LHCN-M2 (cell line): ENCODE data around the gene PDLIM4. TPM values are rescaled to one million over a fixed set of nuclear protein-coding genes. Genes with fewer than 3 reads are reported as not detected.

Experiments
- DNase-seq: peaks from one replicate; pipeline ENCODE4 v3.0.0-alpha.2; 2012; ENCODE audit warnings: low read depth
- total RNA-seq: library from RNA; depleted of rRNA; stranded (reverse); fragments of >200 nt; gene quantifications from 2 replicates; pipeline ENCODE4 v1.2.3, GENCODE V29; 2014

PDLIM4 gene
- total RNA-seq, 1 experiment from 2014 or later = 153 TPM

DNA sequence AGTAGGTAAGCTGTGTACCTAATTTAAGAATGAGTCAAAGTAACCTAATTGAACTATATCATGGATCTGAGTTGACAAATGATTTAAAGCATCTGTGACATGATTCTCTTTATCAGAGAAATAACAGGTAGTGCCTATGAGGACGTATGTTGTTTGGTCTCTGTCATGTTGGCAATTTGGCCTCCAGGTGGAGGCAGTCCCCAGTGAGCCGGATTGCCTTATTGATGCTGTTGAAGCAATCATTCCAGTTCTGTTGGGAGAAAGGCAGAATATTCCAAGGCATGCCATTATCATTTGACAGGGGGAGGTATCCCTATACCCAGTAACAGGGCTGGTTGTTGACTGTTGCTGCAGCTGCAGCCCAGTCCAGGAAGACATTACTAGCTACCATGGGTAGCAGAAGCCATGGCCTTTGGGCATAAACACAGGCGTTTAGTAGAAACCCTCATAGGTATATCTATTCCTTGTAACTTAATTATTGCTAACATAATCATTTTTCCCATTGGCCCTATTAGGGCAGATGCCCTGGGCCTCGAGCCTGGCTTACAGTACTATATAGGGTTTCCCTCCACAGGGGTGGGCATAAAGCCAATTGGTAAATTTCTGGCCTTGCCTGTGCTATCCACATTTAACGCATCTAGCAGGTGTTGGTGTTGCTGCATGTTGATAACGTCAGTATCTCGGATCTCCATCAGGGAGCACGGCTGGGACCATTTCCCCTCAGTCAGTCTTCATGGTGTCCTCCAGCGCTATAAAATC is 24.5 kb downstream of the PDLIM4 start:
- no peak for DNase-seq

DNA sequence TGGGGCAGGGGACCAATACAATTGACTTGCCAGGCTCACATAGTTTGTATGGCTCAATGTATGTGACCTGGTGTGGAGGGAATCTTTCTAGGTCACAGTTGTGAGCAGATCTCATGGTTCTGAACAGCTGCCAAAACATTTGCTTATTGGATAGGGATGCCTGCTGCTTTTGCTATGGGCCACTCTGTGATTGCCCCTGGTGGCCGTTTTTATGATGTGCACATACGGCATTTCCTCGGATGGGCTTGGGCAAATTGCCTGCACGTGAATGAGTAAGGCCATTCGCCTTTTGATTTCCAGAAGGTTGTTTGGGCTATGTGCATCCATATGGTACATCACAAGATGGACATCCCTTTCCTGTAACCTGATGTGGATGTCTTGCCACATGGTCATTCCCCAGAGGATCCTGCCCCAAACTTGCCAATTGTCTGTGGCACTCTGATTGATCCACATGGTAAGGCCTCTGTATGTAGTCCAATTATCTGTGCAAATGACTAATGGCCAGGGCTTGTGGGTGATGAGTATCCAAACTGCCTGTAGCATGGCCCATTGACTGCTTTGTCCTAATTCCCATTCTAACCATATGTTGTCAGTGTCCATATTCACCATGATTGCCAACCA is 26.0 kb downstream of the PDLIM4 start:
- DNase-seq = peak; percentile 86

- DNase-seq = no peak
Measured at GRCh38 chr5:132289097-132289496, 31.6 kb downstream of the PDLIM4 start.

DNA sequence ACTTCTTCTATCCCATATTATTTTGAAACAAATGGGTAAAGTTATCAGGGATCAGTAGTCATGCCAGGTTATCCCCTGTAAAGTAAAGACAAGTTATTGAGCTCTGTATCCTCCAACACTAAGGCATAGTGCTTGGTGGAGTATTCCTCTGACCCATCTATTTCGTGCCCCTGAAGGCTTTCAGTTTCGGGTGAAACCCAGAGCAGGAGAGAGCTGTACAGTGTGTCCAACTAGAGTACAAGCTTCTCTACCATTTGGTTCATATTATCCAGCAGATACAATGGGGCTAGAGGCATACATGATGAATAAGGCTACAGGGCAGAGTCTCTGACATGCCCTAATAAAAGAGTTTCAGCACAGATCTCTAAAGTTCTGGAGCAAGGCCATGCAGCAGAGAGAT is 33.5 kb downstream of the PDLIM4 start:
- DNase-seq = no peak

- DNase-seq = peak; percentile 87
Measured at GRCh38 chr5:132293066-132293991, 35.8 kb downstream of the PDLIM4 start.

- DNase-seq = peak; percentile 94
Measured at GRCh38 chr5:132293992-132294727, 36.7 kb downstream of the PDLIM4 start, which contains the start of gene SLC22A4. Gene SLC22A4 (plus strand): TSS chr5:132294394. CDS start chr5:132294617, 223 bp downstream.

- DNase-seq = peak; percentile 80
Measured at GRCh38 chr5:132294728-132295504, 37.4 kb downstream of the PDLIM4 start.

- no peak for DNase-seq
Measured at GRCh38 chr5:132295505-132296411, 38.3 kb downstream of the PDLIM4 start.

DNA sequence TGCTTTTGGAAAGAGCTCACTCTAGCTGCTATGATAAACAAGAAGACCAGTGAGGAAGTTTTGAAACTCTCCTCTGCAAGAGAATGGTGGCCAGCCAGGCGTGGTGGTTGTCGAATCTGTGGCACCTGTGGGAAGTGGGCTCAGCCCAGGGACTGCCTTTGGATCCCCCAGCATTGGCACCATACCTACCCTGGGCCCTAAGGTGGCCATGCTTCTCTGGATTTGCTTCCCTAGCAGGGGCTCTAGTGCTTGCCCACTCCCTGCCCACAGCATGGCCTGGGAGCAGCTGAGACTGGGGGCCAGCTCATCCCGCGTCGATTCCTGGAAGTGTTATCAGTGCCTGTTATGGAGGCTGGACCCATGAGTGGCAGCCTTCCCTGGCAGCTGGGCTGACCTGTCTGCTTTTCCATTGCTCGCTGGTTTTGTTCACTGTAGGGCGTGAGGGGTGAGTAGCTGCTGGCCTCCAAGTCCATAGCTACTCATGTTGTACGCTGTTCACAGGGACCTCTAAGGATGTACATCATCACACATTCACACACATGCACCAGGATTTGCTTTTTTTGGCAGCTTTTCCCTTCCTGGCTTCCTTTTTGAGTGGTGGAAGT is 39.0 kb downstream of the PDLIM4 start:
- DNase-seq = no peak

- DNase-seq = no peak
Measured at GRCh38 chr5:132297211-132297940, 39.9 kb downstream of the PDLIM4 start.

DNA sequence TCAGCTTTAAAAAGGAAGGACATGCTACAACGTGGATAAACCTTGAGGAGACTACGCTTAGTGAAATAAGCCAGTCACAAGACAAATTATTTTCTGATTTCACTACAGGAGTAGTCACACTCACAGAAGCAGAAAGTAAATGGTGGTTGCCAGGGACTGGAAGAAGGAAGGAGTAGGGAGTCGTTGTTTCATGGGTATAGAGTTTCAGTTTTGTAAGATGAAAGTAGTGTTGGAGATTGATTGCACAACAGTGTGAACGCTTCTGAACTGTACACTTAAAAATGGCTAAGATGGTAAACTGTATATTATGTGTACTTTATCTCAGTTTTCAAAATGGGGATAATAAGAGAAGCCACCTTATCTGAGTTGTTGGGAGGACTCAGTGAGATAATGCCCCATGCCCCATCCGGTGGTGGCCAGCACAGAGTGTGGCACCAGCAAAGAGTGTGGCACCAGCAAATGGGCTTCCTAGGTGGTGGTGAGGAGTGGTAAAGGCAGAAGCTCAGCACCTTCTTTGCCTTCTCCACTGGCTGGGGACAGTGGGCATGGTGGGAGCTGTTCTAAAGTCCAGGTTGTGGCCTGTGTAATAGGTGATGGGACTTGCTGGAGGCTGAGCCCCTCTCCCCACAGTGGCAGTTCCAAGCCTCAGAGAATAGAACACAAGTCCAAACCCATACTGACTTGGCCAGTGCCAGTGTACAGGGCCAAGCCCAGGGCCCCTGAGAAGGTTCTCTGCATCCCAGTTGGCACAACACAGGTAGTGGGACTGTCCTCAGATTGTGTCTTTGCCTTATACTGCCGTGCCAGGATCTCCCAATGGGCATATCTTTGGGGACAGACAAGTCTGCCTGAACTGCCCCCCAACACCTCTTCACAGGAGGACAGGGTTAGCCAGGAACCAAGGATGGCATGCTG is 41.1 kb downstream of the PDLIM4 start:
- DNase-seq = peak; percentile 32

DNA sequence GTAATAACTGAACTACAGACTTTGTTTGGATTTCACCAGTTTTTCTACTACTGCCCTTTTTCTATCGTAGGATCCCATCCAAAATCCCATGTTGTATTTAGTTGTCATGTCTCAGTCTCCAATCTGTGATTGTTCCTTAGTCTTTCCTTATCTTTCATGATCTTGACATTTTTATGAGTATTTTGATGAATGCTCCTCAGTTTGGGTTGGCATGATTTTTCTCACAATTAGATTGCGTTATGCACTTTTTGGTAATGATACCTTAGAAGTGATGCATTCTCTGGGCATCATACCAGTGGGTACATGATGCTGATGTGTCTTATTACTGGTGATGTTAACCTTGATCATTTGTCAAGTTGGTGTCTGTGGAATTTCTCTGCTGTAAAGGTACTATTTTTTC is 42.4 kb downstream of the PDLIM4 start:
- DNase-seq = no peak

GRCh38 chr5:132300577-132301343 is 43.3 kb downstream of the PDLIM4 start:
- no peak for DNase-seq

DNA sequence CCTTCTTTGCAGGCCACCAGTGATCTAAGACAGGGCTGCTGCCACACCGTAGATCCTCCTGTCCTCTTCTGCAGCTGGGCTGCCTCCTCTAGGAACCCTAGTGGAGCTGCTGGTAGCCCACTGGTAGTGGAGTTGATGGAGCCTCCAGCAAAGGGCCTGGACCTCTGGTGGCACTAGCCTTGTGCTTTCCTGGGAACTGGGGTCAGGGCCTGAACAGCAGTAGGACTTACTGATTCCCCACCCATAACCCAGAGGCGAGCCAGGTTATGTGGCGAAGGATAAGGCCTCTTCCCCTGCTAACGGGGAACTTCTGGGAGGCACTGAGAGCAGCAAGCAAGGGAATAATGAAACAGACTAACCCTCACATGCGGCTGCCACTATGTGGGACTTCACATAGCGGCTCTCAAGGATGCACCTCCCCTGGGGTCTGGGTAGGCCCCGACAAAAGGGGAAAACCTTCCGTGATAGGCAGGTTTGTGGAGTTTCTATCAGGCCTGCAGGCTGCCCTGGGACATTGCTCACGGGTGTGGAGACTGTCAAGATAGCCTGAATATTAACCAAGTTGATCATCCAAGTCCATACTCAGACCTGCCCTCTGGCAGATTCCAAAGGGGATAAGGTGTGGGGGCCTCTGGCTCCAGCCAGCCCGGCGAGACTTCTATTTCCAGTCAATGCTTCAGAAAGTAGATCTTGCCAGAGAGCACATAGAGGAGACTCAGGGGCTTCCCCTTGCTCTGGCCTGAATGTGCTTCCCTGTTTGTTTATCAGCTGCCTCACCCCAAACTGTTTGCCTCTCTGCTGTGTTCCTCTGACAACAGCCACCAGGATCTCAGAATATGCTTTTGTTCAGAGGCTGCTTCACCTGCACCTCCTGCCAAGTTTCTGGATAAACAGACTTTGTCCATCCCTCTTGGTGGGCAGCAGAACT is 44.1 kb downstream of the PDLIM4 start:
- DNase-seq = no peak

- no peak for DNase-seq
Measured at GRCh38 chr5:132302413-132302812, 44.9 kb downstream of the PDLIM4 start.
